HCT116 (cell line): Measurements from ENCODE around the gene ZHX3. TPM values are rescaled to one million over a fixed set of nuclear protein-coding genes. Genes with fewer than 3 reads are reported as not detected.

Experiments used
- ATAC-seq: fragments of 200-7000 bp; cut with Tn5 transposase; 2 replicates; pipeline ENCODE4 v1.9.1; 2020; ENCODE audit warnings: mild to moderate bottlenecking, moderate library complexity
- BruUV-seq: library from RNA; stranded (reverse); fragments of 400-500 nt; replicated peaks from 2 replicates; lab custom pipeline; 2021; lab: Mats Ljungman, UMichigan
- CTCF ChIA-PET: fragments of 300-600 bp; sonication (Branson Sonifier 250); formaldehyde crosslinking; loops from one replicate; lab custom pipeline; 2021; ENCODE audit warnings: antibody characterized with exemption; lab: Charles Lee
- POLR2A ChIA-PET: fragments of 300-600, 350-600 bp; sonication (Branson Sonifier 250); formaldehyde crosslinking; loops from one replicate; lab custom pipeline; 2021; ENCODE audit warnings: antibody characterized with exemption; lab: Charles Lee
- RAD21 ChIA-PET, 2 experiments: fragments of 300-600 bp; sonication (Branson Sonifier 250); formaldehyde crosslinking; loops; one replicate each; lab custom pipeline; 2023; ENCODE audit warnings: low total read pairs in 2 of 2; ENCODE audit not compliant: uncharacterized antibody in 2 of 2, unreplicated experiment in 2 of 2, low non-redundant PET in 1 of 2; lab: Charles Lee
- DNase-seq: peaks from one replicate; pipeline ENCODE4 v3.0.0-alpha.2; 2010; ENCODE audit warnings: low read depth, low spot score
- H2AFZ ChIP-seq: fragments of 200-600 bp; shearing (Covaris generic), sonication (generic); 2 replicates; pipeline ENCODE4 v1.6.1; 2017; ENCODE audit warnings: low read depth, mixed run types, mixed read lengths, antibody characterized with exemption, low read length; ENCODE audit not compliant: poor library complexity, severe bottlenecking
- H3K27ac ChIP-seq: 2 replicates; pipeline ENCODE4 v1.5.1; 2012; ENCODE audit warnings: low read depth, low read length
- H3K27me3 ChIP-seq: fragments of 200-600 bp; sonication (generic); 2 replicates; pipeline ENCODE4 v1.6.1; 2016; ENCODE audit warnings: mixed run types, low read length, mixed read lengths; ENCODE audit not compliant: insufficient read depth
- H3K36me3 ChIP-seq, 2 experiments: fragments of 200-500 bp in 1 of 2; fragments of 200-600 bp in 1 of 2; sonication (Bioruptor generic) in 1 of 2; sonication (generic) in 1 of 2; 2 replicates each; pipeline versions ENCODE4 v1.5.1 to v1.6.1; 2014 to 2016; ENCODE audit warnings: low read length in 2 of 2, inconsistent platforms in 1 of 2, mixed read lengths in 1 of 2, mixed run types in 1 of 2; ENCODE audit not compliant: insufficient read depth in 2 of 2, control insufficient read depth in 1 of 2
- H3K4me1 ChIP-seq, 2 experiments: fragments of 200-600 bp in 1 of 2; sonication (generic) in 1 of 2; 2 replicates each; pipeline versions ENCODE4 v1.5.1 to v1.6.1; 2012 to 2017; ENCODE audit warnings: low read length in 2 of 2, inconsistent platforms in 1 of 2, mild to moderate bottlenecking in 1 of 2, mixed read lengths in 1 of 2, mixed run types in 1 of 2, moderate library complexity in 1 of 2; ENCODE audit not compliant: insufficient read depth in 2 of 2, control insufficient read depth in 1 of 2
- H3K4me2 ChIP-seq: fragments of 200-600 bp; sonication (generic); 2 replicates; pipeline ENCODE4 v1.6.1; 2017; ENCODE audit warnings: mixed run types, low read length, mixed read lengths
- H3K4me3 ChIP-seq, 2 experiments: fragments of 200-600 bp in 1 of 2; sonication (generic) in 1 of 2; replicated peaks in 1 of 2; 2 replicates each; pipeline ENCODE4 v1.5.1; 2011 to 2016; ENCODE audit warnings: low read length in 2 of 2, control low read depth in 1 of 2, low read depth in 1 of 2, mild to moderate bottlenecking in 1 of 2, mixed read lengths in 1 of 2, mixed run types in 1 of 2
- H3K79me2 ChIP-seq: fragments of 200-600 bp; sonication (generic); 2 replicates; pipeline ENCODE4 v1.6.1; 2017; ENCODE audit warnings: mild to moderate bottlenecking, mixed run types, low read length, moderate library complexity, mixed read lengths; ENCODE audit not compliant: insufficient read depth
- H3K9ac ChIP-seq: fragments of 200-600 bp; sonication (generic); 2 replicates; pipeline ENCODE4 v1.6.1; 2016; ENCODE audit warnings: low read length, mixed read lengths
- H3K9me2 ChIP-seq: fragments of 200-600 bp; sonication (generic), shearing (Covaris generic); 2 replicates; pipeline ENCODE4 v1.6.1; 2017; ENCODE audit warnings: mixed run types, mild to moderate bottlenecking, moderate library complexity; ENCODE audit not compliant: insufficient read depth
- H3K9me3 ChIP-seq, 2 experiments: fragments of 200-500 bp in 1 of 2; fragments of 200-600 bp in 1 of 2; sonication (Bioruptor generic) in 1 of 2; sonication (generic) in 1 of 2; 2 replicates each; pipeline ENCODE4 v1.6.1; 2014 to 2017; ENCODE audit warnings: low read length in 2 of 2, mixed read lengths in 2 of 2, inconsistent platforms in 1 of 2, low read depth in 1 of 2, mild to moderate bottlenecking in 1 of 2, mixed run types in 1 of 2, moderate library complexity in 1 of 2; ENCODE audit not compliant: control insufficient read depth in 1 of 2, insufficient read depth in 1 of 2
- H4K20me1 ChIP-seq: fragments of 200-600 bp; sonication (generic), shearing (Covaris generic); 2 replicates; pipeline ENCODE4 v1.6.1; 2017; ENCODE audit warnings: mixed run types, mild to moderate bottlenecking, moderate library complexity; ENCODE audit not compliant: insufficient read depth
- CBX3 ChIP-seq: IDR thresholded peaks from 2 replicates; pipeline ENCODE4 v1.6.1; 2012; ENCODE audit warnings: low read depth
- ELF1 ChIP-seq: IDR thresholded peaks from 2 replicates; pipeline ENCODE4 v1.6.1; 2012; ENCODE audit warnings: low read depth, borderline replicate concordance
- EZH2phosphoT487 ChIP-seq: fragments of 200-600 bp; IDR thresholded peaks from 2 replicates; pipeline ENCODE4 v1.6.1; 2018; ENCODE audit warnings: antibody characterized with exemption, borderline replicate concordance
- YY1 ChIP-seq: IDR thresholded peaks from 2 replicates; pipeline ENCODE4 v1.6.1; 2011; ENCODE audit warnings: low read length, low read depth, moderate library complexity, mild to moderate bottlenecking; ENCODE audit not compliant: insufficient replicate concordance; ENCODE audit errors: extremely low read depth
- intact Hi-C: fragments of 100-400 bp; cut with micrococcal nuclease; formaldehyde crosslinking; loops from 2 replicates; pipeline ENCODE4 v1.10.0; 2022
- total RNA-seq: library from RNA; stranded (reverse); gene quantifications from one replicate; pipeline ENCODE4 v1.2.1, GENCODE V29; 2021; ENCODE audit not compliant: unreplicated experiment
- TF ChIP-seq, protein P1 (sequence below), 3 experiments: fragments of 200-600 bp in 1 of 3; sonication (generic) in 1 of 3; IDR thresholded peaks in 2 of 3; conservative IDR thresholded peaks in 1 of 3; 2 replicates each; pipeline ENCODE4 v1.5.1; 2012 to 2017; ENCODE audit warnings: low read depth in 2 of 3, low read length in 2 of 3, antibody characterized with exemption in 1 of 3, borderline replicate concordance in 1 of 3, control low read depth in 1 of 3, mild to moderate bottlenecking in 1 of 3, mixed read lengths in 1 of 3, mixed run types in 1 of 3, moderate library complexity in 1 of 3; ENCODE audit not compliant: insufficient read depth in 1 of 3
- TF ChIP-seq, protein P2 (sequence below): IDR thresholded peaks from 2 replicates; pipeline ENCODE4 v1.6.1; 2011; ENCODE audit warnings: mild to moderate bottlenecking, low read length, moderate library complexity; ENCODE audit not compliant: insufficient replicate concordance; ENCODE audit errors: extremely low read depth
- TF ChIP-seq, protein P3 (sequence below): IDR thresholded peaks from 2 replicates; pipeline ENCODE4 v1.6.1; 2012; ENCODE audit warnings: low read depth

Gene ZHX3
- total RNA-seq, 1 experiment from 2014 or later, result 13.3 TPM

DNA sequence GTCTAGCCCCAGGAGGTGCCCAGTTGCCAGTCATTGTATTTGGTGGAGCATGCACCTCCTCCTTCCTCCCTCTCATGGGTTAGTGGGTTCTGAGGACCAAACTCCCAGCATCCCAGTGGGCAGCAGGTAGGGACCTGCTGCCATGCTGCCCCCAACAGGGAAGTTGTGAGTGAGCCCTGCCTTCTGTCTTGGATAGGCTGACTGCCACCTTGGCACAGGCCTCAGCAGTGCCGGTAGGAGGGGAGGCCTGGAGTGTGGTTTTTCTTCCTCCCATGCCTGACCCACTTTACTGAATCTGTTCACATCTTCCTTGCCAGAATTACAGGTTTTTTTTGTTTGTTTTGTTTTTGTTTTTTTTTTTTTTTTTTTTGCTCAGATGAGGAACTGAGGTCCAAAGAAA, 155.6 kb downstream of the ZHX3 start:
- BruUV-seq, result no TSS peak
- H3K4me3 ChIP-seq, result no peak overlapping the region
- no peaks in the 10 kb centered on the region for H3K79me2 ChIP-seq
- no peak overlapping the region for H3K4me2 ChIP-seq
- H3K27me3 ChIP-seq, result no peaks in the 10 kb centered on the region
- H3K9me2 ChIP-seq, result no peaks in the 10 kb centered on the region
- ChIA-PET POLR2A (no interaction called here), RAD21 (no interaction called here), CTCF (no interaction called here)
- no peak for TF ChIP-seq EZH2phosphoT487
- TF ChIP-seq, protein P1, sequence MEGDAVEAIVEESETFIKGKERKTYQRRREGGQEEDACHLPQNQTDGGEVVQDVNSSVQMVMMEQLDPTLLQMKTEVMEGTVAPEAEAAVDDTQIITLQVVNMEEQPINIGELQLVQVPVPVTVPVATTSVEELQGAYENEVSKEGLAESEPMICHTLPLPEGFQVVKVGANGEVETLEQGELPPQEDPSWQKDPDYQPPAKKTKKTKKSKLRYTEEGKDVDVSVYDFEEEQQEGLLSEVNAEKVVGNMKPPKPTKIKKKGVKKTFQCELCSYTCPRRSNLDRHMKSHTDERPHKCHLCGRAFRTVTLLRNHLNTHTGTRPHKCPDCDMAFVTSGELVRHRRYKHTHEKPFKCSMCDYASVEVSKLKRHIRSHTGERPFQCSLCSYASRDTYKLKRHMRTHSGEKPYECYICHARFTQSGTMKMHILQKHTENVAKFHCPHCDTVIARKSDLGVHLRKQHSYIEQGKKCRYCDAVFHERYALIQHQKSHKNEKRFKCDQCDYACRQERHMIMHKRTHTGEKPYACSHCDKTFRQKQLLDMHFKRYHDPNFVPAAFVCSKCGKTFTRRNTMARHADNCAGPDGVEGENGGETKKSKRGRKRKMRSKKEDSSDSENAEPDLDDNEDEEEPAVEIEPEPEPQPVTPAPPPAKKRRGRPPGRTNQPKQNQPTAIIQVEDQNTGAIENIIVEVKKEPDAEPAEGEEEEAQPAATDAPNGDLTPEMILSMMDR (IDR thresholded peaks at IDR 0.05 in 2 of 3, conservative IDR thresholded peaks at IDR 0.05 in 1 of 3; ENCODE audit: borderline replicate concordance in 1 of 3, insufficient read depth in 1 of 3, low read depth in 2 of 3, low read length in 2 of 3), result 0 out of 6 replicates have a peak, but pooled peaks of 1 of the 3 experiments have one; percentile 10
- intact Hi-C loops, result no loop called here
- no peak overlapping the region for H2AFZ ChIP-seq
- peaks cover 5 to 29% of the 10 kb centered on the region in 2 experiments; a peak in 3 of 4 replicates for H3K36me3 ChIP-seq
- no peaks in the 10 kb centered on the region for H3K9me3 ChIP-seq
- no peak overlapping the region for H3K27ac ChIP-seq
- no peak overlapping the region for H3K9ac ChIP-seq
- ATAC-seq, result peak; percentile 57; the same call in 1 of the 2 replicates
- no peak for DNase-seq
- H3K4me1 ChIP-seq, result no peaks in the 10 kb centered on the region
- H4K20me1 ChIP-seq, result no peaks in the 10 kb centered on the region

DNA sequence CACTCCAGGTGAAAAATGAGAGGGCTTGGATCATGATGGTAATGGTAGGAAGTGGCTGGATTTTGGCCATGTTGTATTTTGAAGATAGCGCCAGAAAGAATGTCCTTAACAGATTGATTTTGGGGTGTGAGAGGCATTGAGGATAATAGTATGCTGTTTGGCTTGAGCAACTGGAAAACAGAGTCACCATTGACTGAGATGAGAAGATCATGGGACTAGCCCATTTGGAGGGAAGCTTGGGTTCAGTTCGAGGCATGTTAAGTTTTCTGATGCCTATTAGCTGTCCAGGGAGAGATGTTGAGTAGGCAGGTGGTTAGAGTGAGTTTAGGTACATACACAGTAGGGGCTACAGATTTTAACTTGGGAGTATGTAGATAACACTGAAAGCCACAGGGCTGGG, 156.8 kb downstream of the ZHX3 start:
- DNase-seq, result no peak
- no peaks in the 10 kb centered on the region for H3K4me1 ChIP-seq
- no peak overlapping the region for H3K4me2 ChIP-seq
- H3K4me3 ChIP-seq, result no peak overlapping the region
- H3K27me3 ChIP-seq, result no peaks in the 10 kb centered on the region
- H3K9me3 ChIP-seq, result no peaks in the 10 kb centered on the region
- H2AFZ ChIP-seq, result no peak overlapping the region
- POLR2A ChIA-PET, result no interaction called here
- intact Hi-C loops, result no loop called here
- no peak overlapping the region for H3K9ac ChIP-seq
- no peaks in the 10 kb centered on the region for H3K79me2 ChIP-seq
- CTCF ChIA-PET, result interaction anchor here (0.7 kb wide), 1 partner anchor 26 kb away, joined by 3 read pairs; no protein-coding TSS in a partner anchor
- H3K27ac ChIP-seq, result no peak overlapping the region
- no peaks in the 10 kb centered on the region for H3K9me2 ChIP-seq
- no peak for ATAC-seq
- no peaks in the 10 kb centered on the region for H4K20me1 ChIP-seq
- BruUV-seq, result no TSS peak
- RAD21 ChIA-PET, result no interaction called here
- H3K36me3 ChIP-seq, result peaks cover 5 to 20% of the 10 kb centered on the region in 2 experiments; a peak in 3 of 4 replicates
- no peak for TF ChIP-seq YY1
- TF ChIP-seq, protein P2, sequence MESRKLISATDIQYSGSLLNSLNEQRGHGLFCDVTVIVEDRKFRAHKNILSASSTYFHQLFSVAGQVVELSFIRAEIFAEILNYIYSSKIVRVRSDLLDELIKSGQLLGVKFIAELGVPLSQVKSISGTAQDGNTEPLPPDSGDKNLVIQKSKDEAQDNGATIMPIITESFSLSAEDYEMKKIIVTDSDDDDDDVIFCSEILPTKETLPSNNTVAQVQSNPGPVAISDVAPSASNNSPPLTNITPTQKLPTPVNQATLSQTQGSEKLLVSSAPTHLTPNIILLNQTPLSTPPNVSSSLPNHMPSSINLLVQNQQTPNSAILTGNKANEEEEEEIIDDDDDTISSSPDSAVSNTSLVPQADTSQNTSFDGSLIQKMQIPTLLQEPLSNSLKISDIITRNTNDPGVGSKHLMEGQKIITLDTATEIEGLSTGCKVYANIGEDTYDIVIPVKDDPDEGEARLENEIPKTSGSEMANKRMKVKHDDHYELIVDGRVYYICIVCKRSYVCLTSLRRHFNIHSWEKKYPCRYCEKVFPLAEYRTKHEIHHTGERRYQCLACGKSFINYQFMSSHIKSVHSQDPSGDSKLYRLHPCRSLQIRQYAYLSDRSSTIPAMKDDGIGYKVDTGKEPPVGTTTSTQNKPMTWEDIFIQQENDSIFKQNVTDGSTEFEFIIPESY, result no peak
- TF ChIP-seq, protein P1 (IDR thresholded peaks at IDR 0.05 in 2 of 3, conservative IDR thresholded peaks at IDR 0.05 in 1 of 3; ENCODE audit: borderline replicate concordance in 1 of 3, insufficient read depth in 1 of 3, low read depth in 2 of 3, low read length in 2 of 3), result no peak
- TF ChIP-seq ELF1, result no peak
- TF ChIP-seq, protein P3, sequence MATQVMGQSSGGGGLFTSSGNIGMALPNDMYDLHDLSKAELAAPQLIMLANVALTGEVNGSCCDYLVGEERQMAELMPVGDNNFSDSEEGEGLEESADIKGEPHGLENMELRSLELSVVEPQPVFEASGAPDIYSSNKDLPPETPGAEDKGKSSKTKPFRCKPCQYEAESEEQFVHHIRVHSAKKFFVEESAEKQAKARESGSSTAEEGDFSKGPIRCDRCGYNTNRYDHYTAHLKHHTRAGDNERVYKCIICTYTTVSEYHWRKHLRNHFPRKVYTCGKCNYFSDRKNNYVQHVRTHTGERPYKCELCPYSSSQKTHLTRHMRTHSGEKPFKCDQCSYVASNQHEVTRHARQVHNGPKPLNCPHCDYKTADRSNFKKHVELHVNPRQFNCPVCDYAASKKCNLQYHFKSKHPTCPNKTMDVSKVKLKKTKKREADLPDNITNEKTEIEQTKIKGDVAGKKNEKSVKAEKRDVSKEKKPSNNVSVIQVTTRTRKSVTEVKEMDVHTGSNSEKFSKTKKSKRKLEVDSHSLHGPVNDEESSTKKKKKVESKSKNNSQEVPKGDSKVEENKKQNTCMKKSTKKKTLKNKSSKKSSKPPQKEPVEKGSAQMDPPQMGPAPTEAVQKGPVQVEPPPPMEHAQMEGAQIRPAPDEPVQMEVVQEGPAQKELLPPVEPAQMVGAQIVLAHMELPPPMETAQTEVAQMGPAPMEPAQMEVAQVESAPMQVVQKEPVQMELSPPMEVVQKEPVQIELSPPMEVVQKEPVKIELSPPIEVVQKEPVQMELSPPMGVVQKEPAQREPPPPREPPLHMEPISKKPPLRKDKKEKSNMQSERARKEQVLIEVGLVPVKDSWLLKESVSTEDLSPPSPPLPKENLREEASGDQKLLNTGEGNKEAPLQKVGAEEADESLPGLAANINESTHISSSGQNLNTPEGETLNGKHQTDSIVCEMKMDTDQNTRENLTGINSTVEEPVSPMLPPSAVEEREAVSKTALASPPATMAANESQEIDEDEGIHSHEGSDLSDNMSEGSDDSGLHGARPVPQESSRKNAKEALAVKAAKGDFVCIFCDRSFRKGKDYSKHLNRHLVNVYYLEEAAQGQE, result no peak
- no peak for TF ChIP-seq CBX3
